H1 (cell line): ENCODE results near the gene FLVCR2. TPM values are rescaled to one million over a fixed set of nuclear protein-coding genes. Genes with fewer than 3 reads are reported as not detected.

Experiments used
- CTCF ChIA-PET: fragments of 300-600 bp; sonication (Branson Sonifier 250); formaldehyde crosslinking; loops from one replicate; lab custom pipeline; 2021; ENCODE audit not compliant: partially characterized antibody; lab: Charles Lee
- POLR2A ChIA-PET: fragments of 300-600 bp; sonication (Branson Sonifier 250); formaldehyde crosslinking; loops from one replicate; lab custom pipeline; 2021; ENCODE audit warnings: inconsistent platforms; ENCODE audit not compliant: partially characterized antibody; lab: Charles Lee
- DNase-seq, 2 experiments: peaks; one replicate each; pipeline versions ENCODE4 v3.0.0 to v3.0.0-alpha.2; 2010 to 2022; ENCODE audit warnings: low spot score in 2 of 2, low read depth in 1 of 2, mixed read lengths in 1 of 2
- FAIRE-seq: peaks from 2 replicates; lab custom pipeline; 2011; peaks lifted over from hg19 to GRCh38; lab: Jason Lieb, UNC
- H2AFZ ChIP-seq: 2 replicates; pipeline ENCODE4 v1.8.1; 2012; ENCODE audit warnings: low read length, inconsistent platforms
- H2AK5ac ChIP-seq: 2 replicates; pipeline ENCODE4 v1.6.1; 2013; ENCODE audit warnings: low read depth, low read length
- H2BK120ac ChIP-seq: replicated peaks from 2 replicates; pipeline ENCODE3; 2013; ENCODE audit warnings: low read depth, low read length, inconsistent platforms
- H2BK12ac ChIP-seq: 2 replicates; pipeline ENCODE4 v1.6.1; 2013; ENCODE audit warnings: low read depth, low read length
- H2BK15ac ChIP-seq: 2 replicates; pipeline ENCODE4 v1.6.1; 2013; ENCODE audit warnings: low read length
- H2BK20ac ChIP-seq: 2 replicates; pipeline ENCODE4 v1.6.1; 2013; ENCODE audit warnings: low read length
- H2BK5ac ChIP-seq: 2 replicates; pipeline ENCODE4 v1.6.1; 2013; ENCODE audit warnings: low read depth, low read length
- H3K14ac ChIP-seq: 2 replicates; pipeline ENCODE4 v1.6.1; 2013; ENCODE audit warnings: inconsistent platforms; ENCODE audit not compliant: insufficient read length
- H3K18ac ChIP-seq: 2 replicates; pipeline ENCODE4 v1.6.1; 2013; ENCODE audit warnings: low read length; ENCODE audit errors: extremely low read depth
- H3K23ac ChIP-seq: 2 replicates; pipeline ENCODE4 v1.6.1; 2013; ENCODE audit warnings: inconsistent platforms; ENCODE audit not compliant: insufficient read length
- H3K23me2 ChIP-seq: 2 replicates; pipeline ENCODE4 v1.6.1; 2013; ENCODE audit warnings: low read depth, low read length
- H3K27ac ChIP-seq: 2 replicates; pipeline ENCODE4 v1.6.1; 2011; ENCODE audit warnings: low read depth, low read length, inconsistent platforms
- H3K27me3 ChIP-seq, 4 experiments: replicated peaks in 1 of 4; 1 replicate in 1 of 4; 2 replicates in 3 of 4; pipeline versions ENCODE4 v1.6.1 to v1.8.1; 2011 to 2013; ENCODE audit warnings: low read length in 3 of 4, mild to moderate bottlenecking in 3 of 4, inconsistent platforms in 2 of 4, mixed read lengths in 2 of 4, moderate library complexity in 1 of 4; ENCODE audit not compliant: control insufficient read depth in 3 of 4, insufficient read depth in 3 of 4; ENCODE audit errors: extremely low read depth in 1 of 4
- H3K36me3 ChIP-seq, 4 experiments: 2 replicates each; pipeline versions ENCODE4 v1.6.1 to v1.8.1; 2011 to 2013; ENCODE audit warnings: mild to moderate bottlenecking in 4 of 4, low read length in 3 of 4, moderate library complexity in 2 of 4, control low read depth in 1 of 4, inconsistent platforms in 1 of 4; ENCODE audit not compliant: insufficient read depth in 4 of 4, control insufficient read depth in 2 of 4
- H3K4ac ChIP-seq: replicated peaks from 2 replicates; pipeline ENCODE3; 2013; ENCODE audit warnings: low read length, low read depth, mixed read lengths, inconsistent platforms; ENCODE audit not compliant: insufficient read length
- H3K4me1 ChIP-seq, 4 experiments: replicated peaks in 1 of 4; 1 replicate in 1 of 4; 2 replicates in 3 of 4; pipeline versions ENCODE4 v1.6.1 to v1.8.1; 2011 to 2013; ENCODE audit warnings: low read length in 3 of 4, inconsistent platforms in 2 of 4, mixed read lengths in 1 of 4; ENCODE audit not compliant: insufficient read depth in 4 of 4, control insufficient read depth in 3 of 4
- H3K4me2 ChIP-seq, 2 experiments: 2 replicates each; pipeline versions ENCODE4 v1.6.1 to v1.8.1; 2011 to 2013; ENCODE audit warnings: low read depth in 2 of 2, low read length in 2 of 2, control low read depth in 1 of 2, inconsistent platforms in 1 of 2, mild to moderate bottlenecking in 1 of 2; ENCODE audit not compliant: insufficient read depth in 1 of 2
- H3K4me3 ChIP-seq, 4 experiments: fragments of 200-600, 300-600 bp in 1 of 4; sonication (generic), shearing (Covaris generic), sonication (Bioruptor Twin) in 1 of 4; 2 replicates each; pipeline versions ENCODE4 v1.5.1 to v1.8.1; 2011 to 2016; ENCODE audit warnings: low read length in 4 of 4, low read depth in 3 of 4, control low read depth in 2 of 4, inconsistent platforms in 2 of 4, mild to moderate bottlenecking in 2 of 4, mixed read lengths in 1 of 4, moderate library complexity in 1 of 4; ENCODE audit not compliant: insufficient read depth in 2 of 4; ENCODE audit errors: extremely low read depth in 1 of 4
- H3K56ac ChIP-seq: replicated peaks from 2 replicates; pipeline ENCODE3; 2013; ENCODE audit warnings: low read depth, mild to moderate bottlenecking, mixed read lengths, low read length, inconsistent platforms; ENCODE audit not compliant: insufficient read length
- H3K79me1 ChIP-seq: 2 replicates; pipeline ENCODE4 v1.6.1; 2013; ENCODE audit warnings: low read depth, low read length, control low read depth
- H3K79me2 ChIP-seq, 2 experiments: 2 replicates each; pipeline versions ENCODE4 v1.6.1 to v1.8.1; 2012 to 2013; ENCODE audit warnings: low read length in 2 of 2, mild to moderate bottlenecking in 2 of 2, inconsistent platforms in 1 of 2; ENCODE audit not compliant: insufficient read depth in 2 of 2, control insufficient read depth in 1 of 2
- H3K9ac ChIP-seq, 4 experiments: replicated peaks in 1 of 4; 1 replicate in 1 of 4; 2 replicates in 3 of 4; pipeline versions ENCODE4 v1.6.1 to v1.8.1; 2011 to 2013; ENCODE audit warnings: low read depth in 3 of 4, low read length in 3 of 4, control low read depth in 2 of 4, mild to moderate bottlenecking in 2 of 4, moderate library complexity in 2 of 4, inconsistent platforms in 1 of 4; ENCODE audit errors: extremely low read depth in 1 of 4
- H3K9me3 ChIP-seq, 2 experiments: 2 replicates each; pipeline versions ENCODE4 v1.6.1 to v1.8.1; 2012 to 2013; ENCODE audit warnings: mild to moderate bottlenecking in 2 of 2, moderate library complexity in 2 of 2, control low read depth in 1 of 2, inconsistent platforms in 1 of 2, low read depth in 1 of 2, low read length in 1 of 2, mixed read lengths in 1 of 2; ENCODE audit not compliant: insufficient read depth in 2 of 2
- H4K20me1 ChIP-seq, 2 experiments: replicated peaks in 1 of 2; 2 replicates each; pipeline versions ENCODE3 to v1.8.1; 2011 to 2013; ENCODE audit warnings: inconsistent platforms in 2 of 2, low read length in 2 of 2, mild to moderate bottlenecking in 1 of 2; ENCODE audit not compliant: insufficient read depth in 2 of 2, control insufficient read depth in 1 of 2
- H4K5ac ChIP-seq: 2 replicates; pipeline ENCODE4 v1.6.1; 2013; ENCODE audit warnings: low read length, low read depth, mixed read lengths, inconsistent platforms; ENCODE audit not compliant: insufficient read length
- H4K8ac ChIP-seq: 2 replicates; pipeline ENCODE4 v1.8.0; 2013; ENCODE audit warnings: mild to moderate bottlenecking, moderate library complexity, low read length, inconsistent platforms; ENCODE audit not compliant: insufficient read depth; ENCODE audit errors: extremely low read depth
- H4K91ac ChIP-seq: replicated peaks from 2 replicates; pipeline ENCODE3; 2013; ENCODE audit warnings: low read length, mixed read lengths, inconsistent platforms; ENCODE audit not compliant: insufficient read length
- JUN ChIP-seq: IDR thresholded peaks from 2 replicates; pipeline ENCODE4 v1.6.1; 2011; ENCODE audit warnings: low read depth, mild to moderate bottlenecking, improper control_type of control experiment, low read length
- POLR2AphosphoS5 ChIP-seq: IDR thresholded peaks from 2 replicates; pipeline ENCODE4 v1.6.1; 2011; ENCODE audit warnings: low read depth, low read length
- RAD21 ChIP-seq, 2 experiments: IDR thresholded peaks in 1 of 2; conservative IDR thresholded peaks in 1 of 2; 2 replicates each; pipeline ENCODE4 v1.6.1; 2011; ENCODE audit warnings: low read depth in 2 of 2, low read length in 2 of 2, improper control_type of control experiment in 1 of 2, inconsistent platforms in 1 of 2, mild to moderate bottlenecking in 1 of 2, moderate library complexity in 1 of 2
- WGBS, 2 experiments: shearing (Covaris generic) in 1 of 2; methylation state at CpG; one replicate each; pipeline versions ENCODE4 v1.1.6 to v1.1.7; 2013 to 2015; ENCODE audit warnings: low lambda C conversion rate in 2 of 2, mixed read lengths in 2 of 2, inconsistent platforms in 1 of 2, low coverage in 1 of 2, missing lambda C conversion rate in 1 of 2; ENCODE audit not compliant: insufficient replicate concordance in 2 of 2, insufficient coverage in 1 of 2, insufficient read length in 1 of 2; ENCODE audit errors: extremely low coverage in 1 of 2, missing lambda C conversion rate in 1 of 2; 5-methylcytosine and 5-hydroxymethylcytosine counted together
- polyA plus RNA-seq, 7 experiments: library from polyadenylated mRNA; depleted of rRNA in 3 of 7; stranded (reverse) in 5 of 7; unstranded in 2 of 7; fragments of >200 nt in 5 of 7; fragments of 200-250 nt in 2 of 7; gene quantifications; 1 replicate in 5 of 7; 2 replicates in 1 of 7; 4 replicates in 1 of 7; pipeline versions ENCODE4 v1.2.1 to v1.2.3, GENCODE V29; 2011 to 2013; ENCODE audit warnings: missing spikeins in 2 of 7, mixed read lengths in 2 of 7
- total RNA-seq: library from RNA; stranded (reverse); fragmentation: NEBNext Ultra II Directional; extraction: Animal tissue kit (Norgen Biotek cat#: 25700); gene quantifications from 2 replicates; pipeline ENCODE4 v1.2.1, GENCODE V29; 2021

Gene FLVCR2
- total and polyA plus RNA-seq, 2 of the 8 experiments (the other 6 are each of a cell fraction or from before 2014, with no cell fraction given): 7.1 to 8.2 TPM

GRCh38 chr14:75559451-75560222, 18.8 kb upstream of the FLVCR2 start:
- no peak overlapping the region for H4K5ac ChIP-seq
- no peak overlapping the region for H4K91ac ChIP-seq
- no peak overlapping the region for H2AFZ ChIP-seq
- no peak overlapping the region for H3K23ac ChIP-seq
- no peak overlapping the region for H2BK120ac ChIP-seq
- DNase-seq (no peak), FAIRE-seq (no peak)
- no peak overlapping the region for H2BK12ac ChIP-seq
- no peak overlapping the region for H3K56ac ChIP-seq
- no peak overlapping the region for H2BK20ac ChIP-seq
- TF ChIP-seq JUN: no peak
- TF ChIP-seq POLR2AphosphoS5: no peak
- no peak for TF ChIP-seq RAD21 (IDR thresholded peaks at IDR 0.05 in 1 of 2, conservative IDR thresholded peaks at IDR 0.05 in 1 of 2; ENCODE audit: low read depth in 2 of 2, low read length in 2 of 2)
- 84% methylated on average over 6 of the region's 6 CpGs; no CpG with 5 or more reads in 1 of the 2 experiments for WGBS, 2 experiments
- CTCF ChIA-PET: interaction anchor here (0.6 to 10.5 kb wide), 18 partner anchors 12 to 380 kb away, joined by 3 to 135 read pairs (median 6); partner anchors contain the start of genes BATF and FLVCR2
- H3K79me1 ChIP-seq: no peaks in the 10 kb centered on the region
- H3K4me1 ChIP-seq: peaks cover 0 to 6% (median 3%) of the 10 kb centered on the region in 4 experiments; a peak in 3 of 7 replicates
- POLR2A ChIA-PET: interaction anchor here (0.7 kb wide), 1 partner anchor 186 kb away, joined by 3 read pairs; no protein-coding TSS in a partner anchor
- no peaks in the 10 kb centered on the region for H3K36me3 ChIP-seq
- no peak overlapping the region for H3K27ac ChIP-seq
- H4K8ac ChIP-seq: no peak overlapping the region
- H4K20me1 ChIP-seq: no peaks in the 10 kb centered on the region
- no peak overlapping the region for H2BK15ac ChIP-seq
- H3K9me3 ChIP-seq: peaks cover 3% of the 10 kb centered on the region in 2 experiments; a peak in 2 of 4 replicates
- H3K14ac ChIP-seq: no peak overlapping the region
- no peak overlapping the region for H3K4ac ChIP-seq
- no peak overlapping the region for H2BK5ac ChIP-seq
- H3K79me2 ChIP-seq: no peaks in the 10 kb centered on the region
- no peaks in the 10 kb centered on the region for H3K27me3 ChIP-seq
- H3K23me2 ChIP-seq: no peaks in the 10 kb centered on the region
- H3K4me3 ChIP-seq: no peak overlapping the region
- no peak overlapping the region for H3K18ac ChIP-seq
- no peak overlapping the region for H3K4me2 ChIP-seq
- no peak overlapping the region for H2AK5ac ChIP-seq
- no peak overlapping the region for H3K9ac ChIP-seq
